Colonic mucosa (tissue), 4 donors: ENCODE results near the gene LRRC3C. TPM values are rescaled to one million over a fixed set of nuclear protein-coding genes. Genes with fewer than 3 reads are reported as not detected.

Experiments used
- DNase-seq: peaks from one replicate; pipeline ENCODE4 v3.0.0-alpha.2; 2020
- H3K27ac ChIP-seq: fragments of 200-600 bp; one replicate; pipeline ENCODE4 v1.8.0; 2021
- H3K27me3 ChIP-seq: fragments of 200-600 bp; one replicate; pipeline ENCODE4 v1.8.0; 2021
- H3K36me3 ChIP-seq: fragments of 200-600 bp; one replicate; pipeline ENCODE4 v1.8.0; 2021
- H3K4me1 ChIP-seq: fragments of 200-600 bp; one replicate; pipeline ENCODE4 v1.8.0; 2021; ENCODE audit warnings: mild to moderate bottlenecking
- H3K4me3 ChIP-seq: fragments of 200-600 bp; one replicate; pipeline ENCODE4 v1.8.0; 2021
- H3K9ac ChIP-seq, 2 donors: one replicate each; pipeline ENCODE4 v1.7.0; 2013; ENCODE audit warnings: control low read depth in 2 of 2, low read depth in 2 of 2, low read length in 2 of 2
- H3K9me3 ChIP-seq: fragments of 200-600 bp; one replicate; pipeline ENCODE4 v1.8.0; 2021
- intact Hi-C: fragments of 100-400 bp; cut with DNase I; formaldehyde crosslinking; loops from one replicate; pipeline ENCODE4 v1.14.1; 2022
- total RNA-seq, 2 donors: library from RNA; stranded (reverse); fragmentation: NEBNext Ultra II Directional in 1 of 2; extraction: Animal tissue kit (Norgen Biotek cat#: 25700) in 1 of 2; gene quantifications; one replicate each; pipeline ENCODE4 v1.2.1, GENCODE V29; 2021
- TF ChIP-seq, protein P1 (sequence below): fragments of 200-600 bp; IDR thresholded peaks from one replicate; pipeline ENCODE4 v1.8.0; 2022; ENCODE audit warnings: antibody characterized with exemption, mild to moderate bottlenecking
- donor health status: healthy.
- donor health status: DM: no; HTN: no; CAD: no.
- donor health status: DM: no; HTN: no; CAD: no.

Gene LRRC3C
- total RNA-seq, 2 donors from 2014 or later, result not detected

DNA sequence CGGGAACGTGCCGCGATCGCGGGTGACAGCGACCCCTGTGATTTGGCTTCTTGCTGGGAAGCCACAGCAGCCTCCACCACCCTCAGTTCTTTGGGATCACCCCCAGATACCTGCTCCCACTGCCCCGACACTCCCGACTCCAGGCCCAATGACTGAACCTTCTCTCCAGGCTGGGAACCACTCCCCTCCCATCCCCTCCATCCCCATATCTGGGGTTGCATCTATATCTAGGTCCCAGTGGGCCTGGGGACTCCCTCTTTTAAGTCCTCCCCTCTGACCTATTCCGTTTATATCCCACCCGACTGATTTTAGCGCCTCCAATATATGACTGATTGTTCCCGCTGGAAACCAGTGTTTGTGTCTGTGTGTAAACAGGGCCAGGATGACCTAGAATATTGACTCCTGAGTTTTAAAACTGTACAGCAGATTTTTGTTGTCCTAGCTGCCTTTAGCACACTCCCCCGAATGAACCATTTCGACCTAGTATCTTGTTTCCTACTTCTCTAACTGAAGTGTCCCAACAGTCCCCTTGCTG is 53.7 kb downstream of the LRRC3C start:
- H3K9ac ChIP-seq, result peak overlapping the region; percentile 97 to 99
- TF ChIP-seq, protein P1, sequence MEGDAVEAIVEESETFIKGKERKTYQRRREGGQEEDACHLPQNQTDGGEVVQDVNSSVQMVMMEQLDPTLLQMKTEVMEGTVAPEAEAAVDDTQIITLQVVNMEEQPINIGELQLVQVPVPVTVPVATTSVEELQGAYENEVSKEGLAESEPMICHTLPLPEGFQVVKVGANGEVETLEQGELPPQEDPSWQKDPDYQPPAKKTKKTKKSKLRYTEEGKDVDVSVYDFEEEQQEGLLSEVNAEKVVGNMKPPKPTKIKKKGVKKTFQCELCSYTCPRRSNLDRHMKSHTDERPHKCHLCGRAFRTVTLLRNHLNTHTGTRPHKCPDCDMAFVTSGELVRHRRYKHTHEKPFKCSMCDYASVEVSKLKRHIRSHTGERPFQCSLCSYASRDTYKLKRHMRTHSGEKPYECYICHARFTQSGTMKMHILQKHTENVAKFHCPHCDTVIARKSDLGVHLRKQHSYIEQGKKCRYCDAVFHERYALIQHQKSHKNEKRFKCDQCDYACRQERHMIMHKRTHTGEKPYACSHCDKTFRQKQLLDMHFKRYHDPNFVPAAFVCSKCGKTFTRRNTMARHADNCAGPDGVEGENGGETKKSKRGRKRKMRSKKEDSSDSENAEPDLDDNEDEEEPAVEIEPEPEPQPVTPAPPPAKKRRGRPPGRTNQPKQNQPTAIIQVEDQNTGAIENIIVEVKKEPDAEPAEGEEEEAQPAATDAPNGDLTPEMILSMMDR, result no peak
- intact Hi-C loops, result no loop called here
- no peak for DNase-seq
- peak overlapping the region; percentile 80 for H3K27ac ChIP-seq
- H3K9me3 ChIP-seq, result no peaks in the 10 kb centered on the region
- no peaks in the 10 kb centered on the region for H3K4me1 ChIP-seq
- H3K4me3 ChIP-seq, result peak overlapping the region; percentile 84
- peaks cover 11% of the 10 kb centered on the region for H3K36me3 ChIP-seq
- H3K27me3 ChIP-seq, result no peaks in the 10 kb centered on the region

DNA sequence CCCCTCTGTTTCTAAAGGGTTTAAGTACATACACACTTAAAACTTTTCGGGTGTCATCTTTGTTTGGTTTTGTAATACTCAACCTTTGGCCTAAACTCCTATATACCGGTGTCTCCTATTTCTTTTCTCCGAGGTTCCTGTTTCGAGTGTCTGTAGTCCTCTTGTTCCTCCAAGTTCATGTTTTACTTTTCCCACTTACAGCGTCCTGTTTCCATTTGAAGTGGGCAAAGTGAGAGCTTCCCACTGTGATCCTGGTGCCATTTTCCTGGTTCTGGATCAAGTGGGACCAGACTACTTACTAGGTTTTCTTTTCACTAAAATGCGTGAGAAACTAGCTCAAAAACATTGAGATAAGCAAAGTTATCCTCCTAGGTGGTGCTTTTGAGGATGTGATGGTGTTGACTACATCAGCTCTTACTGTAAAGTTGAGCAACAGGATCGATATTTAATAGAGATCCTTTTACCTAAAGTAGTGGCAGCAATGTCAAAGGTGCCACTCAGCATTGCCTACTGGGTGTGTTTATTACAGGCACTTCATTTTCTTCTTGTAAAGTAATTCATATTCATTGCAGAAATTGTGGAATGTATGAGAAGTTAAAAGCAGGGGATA is 54.3 kb downstream of the LRRC3C start:
- H3K4me3 ChIP-seq, result peak overlapping the region; percentile 84
- TF ChIP-seq, protein P1, result no peak
- no peaks in the 10 kb centered on the region for H3K27me3 ChIP-seq
- peak overlapping the region; percentile 80 for H3K27ac ChIP-seq
- intact Hi-C loops, result no loop called here
- H3K4me1 ChIP-seq, result no peaks in the 10 kb centered on the region
- peaks cover 17% of the 10 kb centered on the region for H3K36me3 ChIP-seq
- peak overlapping the region; percentile 97 to 99 for H3K9ac ChIP-seq
- DNase-seq, result no peak
- H3K9me3 ChIP-seq, result no peaks in the 10 kb centered on the region

DNA sequence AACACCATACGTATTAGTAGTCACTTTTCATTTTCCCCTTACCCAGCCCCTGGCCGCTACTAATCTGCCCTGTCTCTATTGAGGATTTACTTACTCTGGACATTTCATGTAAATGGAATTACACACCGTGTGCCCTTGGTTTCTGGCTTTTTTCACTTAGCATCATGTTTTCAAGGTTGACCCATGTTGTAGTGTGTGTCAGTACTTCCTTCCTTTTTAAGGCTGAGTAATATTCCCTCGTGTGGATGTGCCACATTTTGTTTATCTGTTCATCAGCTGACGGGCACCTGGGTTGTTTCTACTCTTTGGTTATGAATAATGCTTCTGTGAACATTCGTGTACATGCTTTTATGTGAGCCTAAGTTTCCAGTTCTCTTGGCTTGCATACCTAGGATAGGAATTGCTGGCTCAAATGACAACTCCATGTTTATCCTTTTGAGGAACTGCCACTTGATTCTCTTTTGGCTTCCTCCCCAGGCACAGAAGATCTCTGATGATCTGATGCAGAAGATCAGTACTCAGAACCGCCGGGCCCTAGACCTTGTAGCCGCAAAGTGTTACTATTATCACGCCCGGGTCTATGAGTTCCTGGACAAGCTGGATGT is 60.8 kb downstream of the LRRC3C start:
- Histone ChIP-seq H3K36me3 (peaks cover 65% of the 10 kb centered on the region), H3K27ac (no peak overlapping the region)
- TF ChIP-seq, protein P1, result no peak

DNA sequence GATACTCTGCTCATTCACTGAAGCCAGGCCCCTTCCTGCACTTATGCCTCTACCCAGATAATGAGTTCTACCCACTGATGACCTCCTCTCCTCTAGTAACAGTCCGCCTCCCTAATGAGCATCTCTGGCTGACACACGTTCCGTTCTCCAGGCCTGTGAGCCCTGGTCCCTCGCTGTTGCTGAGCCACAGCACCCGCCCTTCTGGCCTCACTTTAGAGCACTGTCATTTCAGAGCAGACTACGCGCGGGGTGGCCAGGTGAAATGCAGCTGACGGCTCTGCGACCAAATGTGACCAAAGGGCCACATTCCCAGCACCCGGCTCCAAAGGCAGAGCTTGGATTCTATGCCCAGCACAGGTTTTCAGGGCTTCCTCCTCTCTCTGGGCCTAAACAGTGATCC is 66.9 kb downstream of the LRRC3C start:
- peaks cover 29% of the 10 kb centered on the region for H3K36me3 ChIP-seq
- no peaks in the 10 kb centered on the region for H3K4me1 ChIP-seq
- TF ChIP-seq, protein P1, result no peak
- no peak overlapping the region for H3K9ac ChIP-seq
- no peak overlapping the region for H3K4me3 ChIP-seq
- H3K27me3 ChIP-seq, result no peaks in the 10 kb centered on the region
- no peak for DNase-seq
- H3K9me3 ChIP-seq, result no peaks in the 10 kb centered on the region
- intact Hi-C loops, result no loop called here
- H3K27ac ChIP-seq, result no peak overlapping the region

More for the DNA sequence above, 60.8 kb downstream of the LRRC3C start:
- intact Hi-C loops, result no loop called here
- Histone ChIP-seq H3K27me3 (no peaks in the 10 kb centered on the region), H3K9me3 (no peaks in the 10 kb centered on the region), H3K4me1 (no peaks in the 10 kb centered on the region), H3K9ac (no peak overlapping the region), H3K4me3 (no peak overlapping the region)
- DNase-seq, result no peak

Other genes starting within 250 kb of the LRRC3C start
- gene PGAP3, start 239.7 kb upstream of the LRRC3C start, total RNA-seq, result 10 to 100 TPM; 37.3 to 42.0 TPM
- gene ERBB2, start 227.7 kb upstream of the LRRC3C start, total RNA-seq, result 100 to 1,000 TPM; 153 to 174 TPM
- 100 to 1,000 TPM in 1 of 2 donors, 10 to 100 TPM in 1; 74.1 to 103 TPM for gene MIEN1, start 197.2 kb upstream of the LRRC3C start, total RNA-seq
- gene GRB7, start 189.8 kb upstream of the LRRC3C start, total RNA-seq, result 10 to 100 TPM; 22.4 to 40.9 TPM
- gene IKZF3, start 63.4 kb upstream of the LRRC3C start, total RNA-seq, result 1 to 10 TPM; 1.8 to 2.0 TPM
- gene ZPBP2, start 59.5 kb upstream of the LRRC3C start, total RNA-seq, result not detected
- gene GSDMB, start 9.1 kb upstream of the LRRC3C start, total RNA-seq, result 10 to 100 TPM; 68.2 to 79.7 TPM
- gene ORMDL3, start 131 bp upstream of the LRRC3C start, total RNA-seq, result 10 to 100 TPM; 57.2 to 69.3 TPM
- gene GSDMA, start 35.3 kb downstream of the LRRC3C start, total RNA-seq, result under 1 TPM; 0.17 to 0.90 TPM
- gene PSMD3, start 53.1 kb downstream of the LRRC3C start, total RNA-seq, result 100 to 1,000 TPM; 106 to 152 TPM
- under 1 TPM in 1 of 2 donors, not detected in 1; 0.37 TPM for gene CSF3, start 87.7 kb downstream of the LRRC3C start, total RNA-seq
- gene MED24, start 126.7 kb downstream of the LRRC3C start, total RNA-seq, result 100 to 1,000 TPM in 1 of 2 donors, 10 to 100 TPM in 1; 80.1 to 111 TPM
- 10 to 100 TPM; 40.3 to 44.5 TPM for gene THRA, start 135.2 kb downstream of the LRRC3C start, total RNA-seq
- 10 to 100 TPM in 1 of 2 donors, 1 to 10 TPM in 1; 4.8 to 18.8 TPM for gene NR1D1, start 172.9 kb downstream of the LRRC3C start, total RNA-seq
- 10 to 100 TPM; 77.0 to 81.0 TPM for gene MSL1, start 194.2 kb downstream of the LRRC3C start, total RNA-seq
- gene CASC3, start 212.8 kb downstream of the LRRC3C start, total RNA-seq, result 10 to 100 TPM; 53.8 to 55.3 TPM
- 100 to 1,000 TPM in 1 of 2 donors, 10 to 100 TPM in 1; 98.2 to 108 TPM for gene RAPGEFL1, start 249.7 kb downstream of the LRRC3C start, total RNA-seq